GM21390 (cell line): Measurements from ENCODE around the gene ZDHHC24.

Experiments used
- ATAC-seq: cut with Tn5 transposase; IDR thresholded peaks from one replicate; pipeline ENCODE4 v1.9.1; 2021; ENCODE audit not compliant: unreplicated experiment

ZDHHC24 gene

DNA sequence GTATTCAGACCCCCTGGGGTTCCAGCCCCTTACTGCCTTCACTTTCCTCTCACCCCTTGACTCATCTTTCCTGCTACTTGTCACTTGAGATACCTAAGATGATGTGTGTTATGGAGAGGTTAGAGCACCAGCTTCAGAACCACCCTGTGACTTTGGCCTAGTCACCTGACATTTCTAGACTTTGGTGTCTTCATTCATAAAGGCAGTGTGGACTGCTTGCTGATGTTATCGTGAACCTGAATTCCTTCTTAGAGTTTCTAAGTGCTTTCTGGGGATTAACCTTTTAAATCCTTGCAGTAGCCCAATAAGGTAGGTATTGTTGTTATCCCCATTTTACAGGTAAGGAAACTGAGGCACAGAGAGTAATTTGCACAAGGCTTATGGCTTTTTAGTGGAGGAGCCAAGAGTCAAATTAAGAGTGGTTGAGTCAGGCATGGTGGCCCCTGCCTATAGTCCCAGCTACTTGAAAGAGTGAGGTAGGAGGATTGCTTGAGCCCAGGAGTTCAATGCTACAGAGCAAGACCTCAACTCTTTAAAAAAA is 40.5 kb downstream of the ZDHHC24 start:
- no peak for ATAC-seq

DNA sequence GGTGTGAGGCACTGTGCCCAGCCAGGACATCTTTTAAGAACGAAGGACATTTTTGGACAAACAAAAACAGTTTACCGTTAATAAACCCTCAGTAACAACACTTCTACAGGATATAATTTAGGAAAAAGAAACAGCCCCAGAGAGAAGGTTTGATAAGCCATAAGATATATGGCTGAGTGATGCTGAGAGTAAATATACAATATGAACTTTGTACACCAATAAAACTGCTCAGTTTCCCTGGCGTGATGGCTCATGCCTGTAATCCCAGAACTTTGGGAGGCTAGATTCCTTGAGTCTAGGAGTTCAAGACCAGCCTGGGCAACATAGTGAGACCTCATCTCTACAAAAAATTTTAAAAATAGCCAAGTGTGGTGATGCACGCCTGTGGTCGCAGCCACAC is 47.3 kb downstream of the ZDHHC24 start:
- no peak for ATAC-seq

DNA sequence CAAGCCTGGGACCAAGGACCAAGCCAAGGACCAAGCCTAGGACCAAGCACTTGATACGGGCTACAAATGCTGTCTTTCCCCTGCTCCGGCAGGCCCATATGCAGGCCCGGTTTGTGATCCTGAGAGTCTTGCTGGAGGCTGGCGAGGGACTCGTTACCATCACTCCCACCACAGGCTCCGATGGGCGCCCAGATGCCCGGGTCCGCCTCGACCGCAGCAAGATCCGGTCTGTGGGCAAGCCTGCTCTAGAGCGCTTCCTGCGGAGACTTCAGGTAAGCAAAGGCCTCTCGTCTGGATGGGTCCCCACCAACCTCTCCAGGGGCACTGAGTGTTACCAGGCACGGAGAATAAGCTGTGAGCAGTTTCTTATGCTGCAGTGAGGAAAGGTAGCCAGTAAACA is 48.6 kb downstream of the ZDHHC24 start:
- ATAC-seq: no peak

DNA sequence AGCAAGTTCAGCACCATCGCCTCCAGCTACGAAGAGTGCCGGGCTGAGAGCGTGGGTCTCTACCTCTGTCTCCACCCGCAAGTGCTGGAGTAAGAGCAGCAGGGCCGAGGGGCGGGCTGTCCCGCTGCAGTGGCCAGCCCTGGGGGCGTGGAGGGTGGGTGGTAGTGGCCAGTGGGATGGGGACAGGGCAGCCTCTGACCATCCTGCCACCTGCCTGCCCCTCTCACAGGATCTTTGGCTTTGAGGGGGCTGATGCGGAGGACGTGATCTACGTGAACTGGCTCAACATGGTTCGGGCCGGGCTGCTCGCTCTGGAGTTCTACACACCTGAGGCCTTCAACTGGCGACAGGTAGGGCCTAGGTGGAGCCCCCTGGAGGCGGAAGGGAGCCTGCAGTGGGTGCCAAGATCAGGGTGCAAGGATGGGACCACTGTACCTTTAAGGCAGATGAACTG is 50.4 kb downstream of the ZDHHC24 start:
- ATAC-seq: no peak

DNA sequence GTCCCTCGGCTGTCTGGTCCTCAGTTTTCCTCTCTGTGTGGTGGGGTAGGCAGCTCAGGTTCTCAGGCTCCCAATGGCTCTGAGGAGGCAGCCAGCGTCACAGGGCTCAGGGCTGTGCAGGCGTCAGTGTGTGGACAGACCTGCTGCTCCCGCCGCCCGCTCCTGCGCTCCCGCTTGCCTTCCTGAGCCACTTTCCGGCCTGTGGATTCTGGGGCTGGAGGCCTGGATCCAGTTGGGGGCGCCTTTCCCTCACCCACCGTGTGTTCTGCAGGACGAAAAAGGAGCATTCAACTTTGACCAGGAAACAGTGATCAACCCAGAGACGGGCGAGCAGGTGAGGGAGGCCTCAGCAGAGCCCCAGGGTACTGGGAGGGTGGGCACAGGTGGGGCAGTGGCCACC is 50.9 kb downstream of the ZDHHC24 start:
- no peak for ATAC-seq

DNA sequence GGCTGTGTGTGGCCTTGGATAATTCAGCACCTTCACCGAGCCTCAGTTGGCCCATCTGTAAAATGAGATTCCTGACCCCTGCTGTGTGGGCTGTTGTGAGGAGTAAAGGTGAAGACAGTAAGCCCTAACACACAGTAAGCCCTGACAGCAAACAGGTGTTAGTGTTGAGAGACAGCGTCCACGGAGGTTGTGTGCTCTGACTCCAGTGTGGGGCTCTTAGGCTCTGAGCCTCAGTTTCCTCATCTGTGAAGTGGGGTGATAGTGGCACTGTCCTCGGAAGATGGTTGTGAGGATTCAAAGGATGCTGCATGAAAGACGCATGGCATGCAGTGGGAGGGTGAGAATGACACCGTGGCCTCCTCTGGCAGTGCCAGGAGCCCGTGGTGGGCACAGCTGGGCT is 51.4 kb downstream of the ZDHHC24 start:
- no peak for ATAC-seq

DNA sequence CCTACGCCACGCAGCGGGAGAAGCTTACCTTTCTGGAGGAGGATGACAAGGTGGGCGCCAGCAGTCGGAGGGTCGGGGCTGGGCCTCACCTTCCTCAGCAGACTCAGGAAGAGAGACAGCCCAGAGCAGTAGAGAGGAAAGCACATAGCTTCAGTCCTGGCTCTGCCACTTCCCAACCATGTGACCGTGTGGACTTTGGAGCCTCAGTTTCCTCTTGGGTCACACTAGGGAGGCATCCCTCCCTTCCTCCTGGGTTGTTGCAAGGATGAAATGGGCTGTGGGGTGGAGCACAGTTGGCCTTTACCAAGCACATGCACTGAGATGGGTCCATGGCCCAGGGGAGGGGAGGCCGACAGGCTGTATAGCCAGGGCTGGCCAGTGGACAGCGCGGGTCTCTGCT is 52.7 kb downstream of the ZDHHC24 start:
- no peak for ATAC-seq

DNA sequence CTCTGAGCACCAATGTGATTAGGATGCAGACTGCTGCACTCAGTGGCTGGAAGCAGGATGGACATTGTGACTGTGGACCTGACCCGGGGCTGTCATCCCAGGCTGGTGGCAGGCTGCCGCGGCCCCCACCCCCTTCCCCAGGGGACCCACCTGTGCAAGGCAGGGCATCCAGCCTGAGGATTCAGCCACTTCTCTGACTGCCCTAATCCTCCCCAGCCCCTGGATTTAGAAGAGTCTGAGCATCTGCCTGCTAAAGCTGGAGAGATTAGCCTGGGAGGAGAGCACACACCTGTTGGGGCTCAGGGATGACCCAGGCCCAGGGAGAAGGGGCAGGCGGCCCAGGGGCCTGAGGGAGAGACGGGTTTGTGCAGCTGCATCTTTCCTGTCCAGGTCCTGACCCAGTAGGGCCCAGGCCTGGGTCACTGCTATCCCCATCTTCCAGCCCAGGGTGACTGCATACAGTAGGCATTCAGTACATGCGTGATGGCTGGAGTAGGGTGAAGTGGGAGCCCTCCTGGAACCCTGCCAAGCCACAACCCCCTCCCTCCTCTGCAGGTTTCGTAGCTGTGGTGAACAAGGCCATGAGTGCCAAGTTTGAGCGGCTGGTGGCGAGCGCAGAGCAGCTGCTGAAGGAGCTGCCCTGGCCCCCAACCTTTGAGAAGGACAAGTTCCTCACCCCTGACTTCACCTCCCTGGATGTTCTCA is 53.5 kb downstream of the ZDHHC24 start:
- no peak for ATAC-seq

DNA sequence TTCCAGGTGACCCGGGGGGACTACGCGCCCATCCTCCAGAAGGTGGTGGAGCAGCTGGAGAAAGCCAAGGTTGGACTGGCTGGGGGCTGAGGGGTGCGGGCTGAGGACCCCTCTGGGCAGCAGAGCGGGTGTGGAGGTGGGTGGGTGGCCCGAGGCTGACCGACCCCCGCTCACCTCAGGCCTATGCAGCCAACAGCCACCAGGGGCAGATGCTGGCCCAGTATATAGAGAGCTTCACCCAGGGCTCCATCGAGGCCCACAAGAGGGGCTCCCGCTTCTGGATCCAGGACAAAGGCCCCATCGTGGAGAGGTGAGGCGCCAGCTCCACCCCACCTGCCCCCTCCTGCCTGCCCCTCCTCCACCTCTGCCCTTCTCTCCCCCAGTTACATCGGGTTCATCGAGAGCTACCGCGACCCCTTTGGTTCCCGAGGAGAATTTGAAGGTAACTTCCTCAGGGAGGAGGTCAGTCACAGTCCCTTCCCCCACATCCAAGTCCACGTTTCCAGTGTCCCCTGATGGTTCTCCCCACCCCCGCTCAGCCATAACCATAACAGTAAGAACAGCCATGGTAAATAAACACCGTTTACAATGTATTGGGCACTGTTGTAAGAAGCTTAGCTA is 54.4 kb downstream of the ZDHHC24 start:
- ATAC-seq: no peak

DNA sequence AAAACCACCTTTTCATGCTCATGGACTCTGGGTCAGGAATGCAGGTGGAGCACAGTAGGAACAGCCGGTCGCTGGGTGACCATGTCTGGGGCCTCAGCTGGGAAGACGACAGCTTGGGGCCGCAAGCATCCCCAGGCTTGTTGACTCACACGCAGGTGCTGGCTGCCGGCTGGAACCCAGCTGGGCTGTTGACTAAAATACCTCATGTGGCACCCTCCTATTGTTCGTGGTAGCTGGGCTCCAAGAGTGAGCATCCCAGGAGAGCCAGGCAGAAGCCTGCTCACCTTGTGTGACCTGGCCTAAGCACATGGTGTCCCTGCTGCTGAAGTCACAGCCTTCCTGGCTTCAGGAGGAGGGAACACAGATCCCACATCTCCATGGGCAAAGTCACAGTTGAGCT is 56.2 kb downstream of the ZDHHC24 start:
- ATAC-seq: no peak

DNA sequence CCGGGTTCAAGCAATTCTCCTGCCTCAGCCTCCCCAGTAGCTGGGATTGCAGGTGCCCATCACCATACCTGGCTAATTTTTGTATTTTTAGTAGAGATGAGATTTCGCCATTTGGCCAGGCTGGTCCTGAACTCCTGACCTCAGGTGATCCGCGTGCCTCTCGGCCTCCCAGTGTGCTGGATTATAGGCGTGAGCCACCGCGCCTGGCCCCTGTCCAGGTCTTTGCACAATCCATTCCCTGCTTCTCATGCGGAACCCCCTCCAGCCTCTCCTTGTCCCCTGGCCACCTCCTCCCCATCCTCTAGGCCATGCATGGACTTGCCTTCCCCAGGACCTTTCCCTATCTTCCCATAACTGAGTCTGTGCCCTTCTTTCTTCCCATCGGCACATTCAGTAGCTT is 56.9 kb downstream of the ZDHHC24 start:
- ATAC-seq: no peak

DNA sequence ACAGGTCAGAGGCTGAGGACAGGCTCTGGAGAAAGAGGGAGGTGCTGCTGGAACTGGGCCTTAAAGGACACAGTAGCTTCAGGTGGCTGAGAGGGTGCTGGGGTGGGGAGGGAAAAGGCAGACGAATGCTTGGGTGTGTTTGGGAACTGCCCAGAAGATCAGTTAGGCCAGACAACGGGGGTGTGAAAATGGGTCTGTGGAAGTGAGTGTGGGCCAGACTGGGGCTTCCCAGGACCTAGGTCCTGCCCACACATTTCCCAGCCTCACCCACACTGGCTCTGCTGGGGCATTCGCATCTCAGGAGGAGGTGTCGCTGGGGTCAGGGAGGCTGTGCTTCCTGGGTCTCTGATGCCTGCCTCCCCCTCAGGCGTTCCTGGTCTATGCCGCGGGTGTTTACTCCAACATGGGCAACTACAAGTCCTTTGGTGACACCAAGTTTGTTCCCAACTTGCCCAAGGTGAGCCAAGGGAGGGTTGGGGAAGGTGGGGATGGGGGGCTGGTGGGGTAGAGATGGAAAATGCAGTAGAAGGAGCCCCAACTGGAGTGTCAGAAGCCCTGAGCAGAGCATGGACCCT is 61.0 kb downstream of the ZDHHC24 start:
- ATAC-seq: no peak

DNA sequence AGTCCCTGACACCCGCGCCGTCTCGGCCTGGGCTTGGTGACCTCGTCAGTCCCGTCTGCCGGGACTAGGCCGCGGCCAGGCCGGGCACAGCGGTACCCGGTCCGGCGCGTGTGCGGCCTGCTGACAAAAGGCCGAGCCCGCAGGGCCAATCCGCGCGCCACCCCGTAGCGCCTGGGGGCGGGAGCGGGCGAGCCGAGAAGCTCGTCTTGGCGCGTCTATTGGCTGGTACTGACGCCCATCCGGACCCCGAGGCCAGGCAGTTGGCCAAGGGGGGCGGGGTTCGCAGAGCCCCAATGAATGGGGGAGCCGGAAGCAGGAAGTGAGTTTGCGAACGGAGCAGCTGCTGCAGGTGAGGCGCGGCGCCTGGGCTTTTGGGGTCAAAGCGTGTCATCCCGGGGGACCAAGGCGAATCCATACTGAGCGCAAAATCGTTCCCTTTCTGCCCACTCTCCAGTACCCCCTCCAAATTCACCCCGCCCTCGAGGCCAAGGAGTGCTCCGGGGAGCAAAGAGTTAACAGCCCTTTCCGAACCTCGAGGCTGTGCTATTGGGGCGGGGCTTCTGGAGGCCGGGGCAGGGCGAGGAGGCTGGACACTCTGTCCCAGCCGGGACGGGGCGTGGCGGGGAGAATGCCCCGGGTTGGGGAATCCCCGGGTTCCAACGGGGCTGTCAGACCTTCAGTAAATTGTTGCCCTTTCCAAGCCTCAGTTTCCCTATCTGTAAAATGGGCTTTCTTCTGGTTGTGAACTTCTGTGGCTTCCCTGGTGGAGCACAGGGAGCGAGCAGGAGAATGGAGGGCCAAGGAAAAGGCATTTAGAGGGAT is 65.5 kb downstream of the ZDHHC24 start, which contains the start of gene DPP3:
Gene DPP3, plus strand, starts transcription at position 318 of the 822 bp plus-strand sequence. CDS start 1,767 bp downstream, outside the sequence.
- peak; percentile 90 for ATAC-seq

DNA sequence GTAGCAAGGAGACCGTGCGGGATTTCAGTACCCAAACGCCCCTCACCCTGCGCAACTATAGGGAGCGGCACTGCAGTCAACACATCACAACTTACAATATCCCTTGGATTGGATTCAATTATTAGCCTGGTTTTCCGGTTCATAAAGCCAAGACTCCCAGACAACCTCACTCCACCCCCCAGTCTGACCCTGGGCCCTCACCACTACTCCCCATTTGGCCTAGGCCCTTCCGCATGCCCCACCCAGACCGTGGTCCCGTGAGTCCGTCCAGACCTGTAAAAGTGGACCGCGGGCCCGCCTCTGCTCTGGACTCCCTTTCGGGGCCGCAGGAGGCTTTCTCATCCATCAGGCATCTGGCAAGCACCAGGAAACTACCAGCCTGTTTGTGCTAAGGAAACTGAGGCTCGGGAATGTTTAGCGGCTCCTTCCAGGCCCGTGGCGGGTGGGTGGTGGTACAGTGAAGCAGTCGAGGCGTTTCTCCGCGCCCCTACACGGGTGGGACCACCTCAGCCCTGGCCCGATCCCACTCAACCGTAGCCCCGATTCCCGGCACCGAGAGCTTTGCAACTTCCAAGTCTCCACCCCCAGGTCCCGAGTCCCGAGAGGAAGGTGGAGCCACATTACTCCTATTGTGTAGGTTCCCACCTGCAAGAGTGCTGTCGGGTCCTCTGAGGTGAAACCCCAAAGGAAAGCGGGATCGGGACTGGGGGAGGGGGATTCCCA is 66.3 kb downstream of the ZDHHC24 start:
- no peak for ATAC-seq

DNA sequence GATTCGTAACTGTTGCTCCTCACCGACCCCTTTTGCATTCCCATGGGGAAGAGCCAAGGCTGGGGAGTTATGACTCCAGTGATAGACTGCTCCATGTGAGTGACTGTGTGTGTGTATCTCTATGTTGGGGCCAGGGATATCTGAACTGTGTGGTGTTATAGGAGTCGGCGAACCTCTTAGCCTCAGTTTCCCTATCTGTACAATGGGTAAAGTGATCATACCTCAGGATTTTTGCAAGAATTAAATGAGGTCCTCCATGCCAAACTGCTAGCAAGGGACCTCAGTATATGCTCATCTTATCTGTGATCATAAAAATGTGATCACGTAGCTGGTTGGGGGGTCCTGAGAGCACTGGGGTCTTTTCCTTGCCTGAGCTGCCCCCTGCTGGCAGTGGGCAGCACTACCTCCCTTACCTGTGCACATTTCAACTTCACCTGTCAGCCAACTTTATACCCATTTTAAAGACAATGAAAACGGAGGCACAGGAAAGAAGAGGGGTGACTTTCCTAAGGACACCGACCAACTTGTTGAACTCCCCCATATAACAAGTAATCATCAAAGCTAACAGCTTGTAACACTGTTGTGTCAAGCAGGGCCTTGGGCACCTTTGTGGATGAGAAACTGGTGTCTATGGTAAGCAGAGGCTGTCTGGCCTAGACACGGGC is 67.0 kb downstream of the ZDHHC24 start:
- ATAC-seq: no peak

DNA sequence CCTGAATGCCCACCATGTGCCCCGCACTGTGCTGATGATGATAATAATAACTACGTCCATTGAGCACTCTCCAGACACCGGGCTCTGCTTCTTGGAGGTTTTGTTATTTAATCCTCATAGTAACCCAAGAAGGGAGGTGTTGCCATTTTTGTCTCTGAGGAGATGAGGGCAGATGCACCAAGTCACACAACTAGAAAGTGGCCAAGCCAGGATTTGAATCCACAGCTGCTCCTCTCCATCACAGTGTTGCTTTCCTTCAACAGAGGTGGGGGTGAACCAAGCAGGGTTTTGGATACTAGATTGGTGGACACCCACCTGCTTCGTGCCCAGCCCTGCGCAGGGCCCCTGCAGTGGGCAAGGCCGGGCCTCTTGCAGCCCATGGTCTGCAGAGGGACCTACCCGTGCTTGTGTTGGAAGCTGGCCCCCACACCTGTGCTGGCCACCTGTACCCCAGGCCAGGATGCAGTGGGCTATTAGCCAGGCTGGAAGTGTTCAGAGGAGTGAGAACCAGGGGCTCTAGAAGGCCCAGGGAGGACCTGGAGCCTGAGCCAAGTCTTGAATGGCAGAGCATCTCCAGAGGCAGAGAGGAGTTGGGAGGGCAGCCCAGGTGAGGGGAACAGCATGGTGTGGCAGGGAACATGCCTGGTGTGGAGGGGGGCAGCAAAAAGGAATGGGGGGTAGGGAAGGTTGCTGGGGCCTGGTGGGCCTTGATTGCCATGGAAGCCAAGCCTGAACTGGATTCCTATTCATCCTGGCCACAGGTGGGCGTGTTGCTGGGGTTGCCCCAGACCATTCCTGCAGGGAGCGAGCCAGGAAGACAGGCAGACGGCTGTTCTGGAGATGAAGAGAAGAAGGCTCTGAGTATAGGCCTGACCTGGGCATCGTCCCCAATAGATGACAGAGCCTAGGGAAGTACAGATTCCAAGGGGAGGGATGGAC is 68.3 kb downstream of the ZDHHC24 start:
- no peak for ATAC-seq

DNA sequence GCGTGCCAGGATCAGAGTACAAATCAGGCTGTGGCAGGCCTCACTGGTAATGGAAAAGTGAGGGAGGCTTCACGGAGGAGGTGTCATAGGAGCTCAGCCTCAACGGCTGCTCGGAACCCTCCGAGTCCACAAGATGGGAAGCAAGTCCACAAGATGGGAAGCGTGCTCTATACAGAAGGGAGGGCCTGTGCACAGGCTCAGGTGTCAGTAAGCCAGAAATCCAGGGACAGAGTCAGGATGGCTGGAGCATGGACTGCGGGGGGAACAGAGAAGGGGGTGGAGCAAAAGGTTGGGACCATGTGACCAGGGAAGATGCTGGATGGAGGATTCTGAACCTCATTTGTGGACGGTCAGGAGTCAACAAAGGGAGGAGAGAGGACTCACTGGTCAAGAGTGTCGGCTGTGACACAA is 69.0 kb downstream of the ZDHHC24 start:
- no peak for ATAC-seq

DNA sequence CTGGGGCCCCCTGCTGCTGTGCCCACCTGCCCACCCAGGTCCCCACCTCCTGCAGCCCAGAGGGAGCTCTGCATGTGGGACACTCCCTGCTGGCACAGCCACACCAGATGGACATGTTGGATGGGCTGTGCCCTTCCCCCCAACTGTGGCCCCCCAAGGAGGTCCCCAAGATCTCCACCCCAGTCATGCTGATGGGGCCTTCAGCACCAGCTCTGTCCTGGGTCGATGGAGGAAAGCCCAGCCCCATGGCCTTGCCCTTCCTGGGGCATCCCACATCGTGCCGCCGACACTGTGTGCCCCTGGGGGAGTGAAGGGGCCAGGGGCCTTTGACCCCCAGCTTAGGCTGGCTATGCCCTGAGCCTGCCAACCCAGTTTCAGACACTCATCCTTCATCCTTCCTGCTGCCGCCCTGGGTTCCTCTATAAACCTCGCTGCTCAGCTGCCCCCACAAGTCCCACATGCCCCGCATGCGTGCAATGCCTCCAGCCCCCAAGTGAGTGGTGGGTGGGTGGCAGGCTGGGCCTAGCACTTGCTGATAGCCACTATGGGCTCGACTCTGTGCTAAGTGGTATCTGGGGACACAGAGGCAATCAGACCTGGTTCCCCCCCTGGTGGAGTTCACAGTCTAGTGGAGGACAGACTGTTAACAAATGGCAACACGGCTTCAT is 69.5 kb downstream of the ZDHHC24 start:
- no peak for ATAC-seq
